ENCODE results near the gene C1orf167. TPM values are rescaled to one million over a fixed set of nuclear protein-coding genes. Genes with fewer than 3 reads are reported as not detected.
A peak's percentile ranks its signal among the peaks of the same experiment; 100 is the strongest.

C1orf167 gene, protein sequence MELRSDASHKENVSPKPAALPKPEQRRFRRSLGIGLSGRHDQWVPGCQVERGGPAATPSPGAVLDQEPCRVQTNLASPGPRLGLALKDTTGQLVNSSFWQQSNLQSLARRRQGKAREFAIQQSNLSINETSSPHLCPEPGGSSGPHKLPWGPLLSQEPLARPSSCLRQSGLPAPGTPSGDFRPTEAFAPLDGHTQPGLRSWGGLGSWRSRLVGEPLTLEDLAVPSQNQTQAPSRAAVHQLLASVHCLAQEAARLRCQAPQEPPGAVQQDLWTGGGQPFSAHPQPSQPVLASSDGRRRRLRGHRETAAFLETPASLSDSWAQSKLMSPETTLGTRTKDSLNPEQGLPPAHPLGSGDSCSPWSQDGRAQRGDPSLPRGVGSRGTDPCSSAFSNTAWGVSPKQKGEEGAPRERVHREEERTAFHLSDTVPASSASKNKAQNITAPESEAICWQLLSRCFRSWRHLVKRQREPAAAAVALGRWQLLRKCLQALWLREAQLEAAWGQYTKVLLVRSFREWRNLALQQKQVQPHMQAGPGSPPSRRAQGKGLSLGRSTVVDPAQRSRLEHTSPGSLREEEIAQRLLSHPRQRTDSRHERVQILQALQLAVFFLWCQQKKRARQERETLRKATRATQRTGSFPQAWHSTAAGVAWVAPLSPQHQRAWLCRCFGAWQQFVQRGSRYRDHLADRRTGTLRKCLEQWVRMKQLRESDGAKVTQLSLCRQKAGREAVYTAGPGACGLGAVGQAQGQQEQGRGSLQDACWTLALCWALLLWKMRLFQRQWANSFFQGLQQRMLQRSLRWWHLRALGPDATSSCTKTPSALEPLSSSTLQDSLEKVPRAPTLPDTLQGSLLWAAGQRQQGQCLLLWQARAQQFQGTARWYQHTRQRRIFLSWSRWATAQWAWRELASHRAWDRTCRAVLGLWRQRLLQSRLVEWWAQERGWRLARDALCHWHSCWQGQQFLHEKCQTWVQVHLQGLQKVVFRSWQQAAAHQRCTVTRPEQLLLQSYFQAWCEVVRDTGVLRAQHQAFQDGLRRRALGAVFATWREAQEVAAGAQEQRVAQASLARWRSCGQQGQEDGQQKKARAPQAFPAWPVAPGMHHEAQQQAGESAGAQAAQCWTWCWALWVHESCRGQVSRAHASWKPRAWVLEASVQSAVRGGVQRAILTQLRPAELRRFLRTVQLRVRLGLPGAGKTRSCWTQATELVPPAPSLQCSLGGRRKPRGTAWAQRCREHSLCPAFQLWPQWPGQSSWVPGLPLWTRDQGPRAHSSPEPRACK (N-terminal part only)
- total RNA-seq (2013) = not detected
- polyA plus RNA-seq (under 1 TPM in 1 of 3 donors, not detected in 2; 0.05 TPM), polyA minus RNA-seq (not detected in 2 replicates), total RNA-seq (0 to 1.1 (median 0.31) reads per million in 11 experiments)

DNA sequence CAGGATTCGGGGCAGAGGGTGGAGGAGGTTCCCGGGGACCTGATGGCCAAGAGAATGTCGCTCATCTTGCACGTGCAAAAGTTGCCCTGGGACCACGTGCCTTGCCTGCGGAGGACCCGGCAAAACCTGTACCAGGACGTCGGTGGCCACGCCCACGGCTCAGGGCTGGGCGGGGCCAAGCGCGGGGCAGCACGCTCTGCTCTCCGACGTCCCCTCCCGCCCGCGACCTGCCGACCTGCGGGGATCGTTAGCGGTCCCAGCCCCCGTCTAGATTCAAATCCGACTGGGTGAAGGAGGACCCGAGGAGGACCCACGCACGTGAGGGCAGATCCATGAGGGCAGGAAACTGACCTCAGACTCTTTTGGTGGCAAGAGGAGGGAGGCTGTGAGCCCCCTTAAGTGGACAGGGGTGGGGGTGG is at the start of gene C1orf167:
Gene C1orf167 (plus strand): TSS at position 206 of the 419 bp plus-strand sequence. CDS start 2,208 bp downstream, outside the sequence.
- no peak within 1 kb of the TSS for H3K27ac ChIP-seq (ENCODE audit: low read depth in 1 of 2, low read length in 2 of 2)
- peak within 1 kb of the TSS; percentile 20 to 32 for H3K4me3 Mint-ChIP-seq
- DNase-seq = peak in 2 of 3 donors; percentile 26 to 34
- peaks cover 5 to 7% of the 10 kb centered on the region in 2 donors for H3K4me1 ChIP-seq (ENCODE audit: control insufficient read depth in 1 of 2, insufficient read depth in 2 of 2, low read length in 2 of 2)
- peaks cover 7% of the 10 kb centered on the region for H3K4me1 Mint-ChIP-seq
- H2AFZ ChIP-seq (ENCODE audit: insufficient read depth, low read depth, low read length, poor library complexity, severe bottlenecking) = peak within 1 kb of the TSS; percentile 41
- no peaks in the 10 kb centered on the region for H3K79me2 ChIP-seq (ENCODE audit: insufficient read depth, low read length)
- intact Hi-C loops (cut with micrococcal nuclease) = no loop called here
- H3K9me3 Mint-ChIP-seq = peaks cover 0 to 2% (median 0%) of the 10 kb centered on the region in 7 donors
- no peaks in the 10 kb centered on the region for H4K20me1 ChIP-seq (ENCODE audit: insufficient read depth, low read length)
- TF ChIP-seq CTCF (IDR thresholded peaks at IDR 0.05) = no peak
- H3K9me3 ChIP-seq (replicated peaks in 1 of 2; ENCODE audit: control insufficient read depth in 1 of 2, insufficient read depth in 1 of 2, low read length in 2 of 2) = no peaks in the 10 kb centered on the region
- peaks cover 0 to 20% of the 10 kb centered on the region in 2 donors for H3K27me3 ChIP-seq (ENCODE audit: control insufficient read depth in 2 of 2, insufficient read depth in 2 of 2, low read length in 2 of 2)
- H3K27ac Mint-ChIP-seq = no peak within 1 kb of the TSS
- H3K9ac ChIP-seq (ENCODE audit: insufficient read depth, low read length, poor library complexity, severe bottlenecking) = no peak within 1 kb of the TSS
- H3K27me3 Mint-ChIP-seq (ENCODE audit: low read depth in 3 of 3) = peaks cover 13 to 37% (median 17%) of the 10 kb centered on the region in 3 donors
- peak within 1 kb of the TSS; percentile 58 for H3K4me2 ChIP-seq (replicated peaks; ENCODE audit: extremely low read depth, low read length, poor library complexity, severe bottlenecking)
- H3K36me3 ChIP-seq (replicated peaks in 1 of 2; ENCODE audit: control insufficient read depth in 1 of 2, insufficient read depth in 2 of 2, low read length in 2 of 2) = no peaks in the 10 kb centered on the region
- WGBS (ENCODE audit: insufficient coverage) = 6% methylated on average over 29 of the region's 29 CpGs
- H3K4me3 ChIP-seq (replicated peaks in 1 of 3; ENCODE audit: low read depth in 2 of 3, low read length in 3 of 3) = peak within 1 kb of the TSS in 1 of 3 experiments; percentile 42
- peaks cover 0 to 1% of the 10 kb centered on the region in 2 donors for H3K36me3 Mint-ChIP-seq

Data from CD14-positive monocyte (primary cell).